Natural killer cell treated with Interleukin-12 subunit alpha and Interleukin-12 subunit beta and Interleukin-15 and Interleukin-18, amount 100 ng/mL, for 72 hours (primary cell): Measurements from ENCODE around the gene PLA2G6. TPM values are rescaled to one million over a fixed set of nuclear protein-coding genes. Genes with fewer than 3 reads are reported as not detected.

Experiments
- ATAC-seq, 2 donors: fragments of 150-1000 bp; cut with Tn5 transposase in 1 of 2; sonication (Bioruptor Pico), chemical (Tn5 transposase) in 1 of 2; 2 replicates each; pipeline ENCODE4 v1.10.0; 2021
- DNase-seq: peaks from one replicate; pipeline ENCODE4 v3.0.0; 2022; ENCODE audit warnings: low spot score
- H3K27ac Mint-ChIP-seq, 2 donors: 1 replicate in 1 of 2; 2 replicates in 1 of 2; pipeline ENCODE4 v1.8.0; 2022; ENCODE audit warnings: mixed read lengths in 2 of 2, mild to moderate bottlenecking in 1 of 2, moderate library complexity in 1 of 2
- H3K27me3 Mint-ChIP-seq, 2 donors: 1 replicate in 1 of 2; 2 replicates in 1 of 2; pipeline ENCODE4 v1.8.0; 2022; ENCODE audit warnings: mixed read lengths in 2 of 2
- H3K36me3 Mint-ChIP-seq: one replicate; pipeline ENCODE4 v1.8.0; 2022; ENCODE audit warnings: mixed read lengths
- H3K4me1 Mint-ChIP-seq, 2 donors: 1 replicate in 1 of 2; 2 replicates in 1 of 2; pipeline ENCODE4 v1.8.0; 2022; ENCODE audit warnings: low read depth in 2 of 2, mixed read lengths in 2 of 2, mild to moderate bottlenecking in 1 of 2
- H3K4me3 Mint-ChIP-seq: one replicate; pipeline ENCODE4 v1.8.0; 2022; ENCODE audit warnings: mixed read lengths
- H3K9me3 Mint-ChIP-seq: 2 replicates; pipeline ENCODE4 v1.8.0; 2022; ENCODE audit warnings: mixed read lengths
- total RNA-seq, 2 donors: library from RNA; stranded (reverse); gene quantifications; one replicate each; pipeline ENCODE4 v1.2.3, GENCODE V29; 2022

The PLA2G6 gene
- total RNA-seq, 2 donors from 2014 or later: 24.5 to 40.1 TPM

DNA sequence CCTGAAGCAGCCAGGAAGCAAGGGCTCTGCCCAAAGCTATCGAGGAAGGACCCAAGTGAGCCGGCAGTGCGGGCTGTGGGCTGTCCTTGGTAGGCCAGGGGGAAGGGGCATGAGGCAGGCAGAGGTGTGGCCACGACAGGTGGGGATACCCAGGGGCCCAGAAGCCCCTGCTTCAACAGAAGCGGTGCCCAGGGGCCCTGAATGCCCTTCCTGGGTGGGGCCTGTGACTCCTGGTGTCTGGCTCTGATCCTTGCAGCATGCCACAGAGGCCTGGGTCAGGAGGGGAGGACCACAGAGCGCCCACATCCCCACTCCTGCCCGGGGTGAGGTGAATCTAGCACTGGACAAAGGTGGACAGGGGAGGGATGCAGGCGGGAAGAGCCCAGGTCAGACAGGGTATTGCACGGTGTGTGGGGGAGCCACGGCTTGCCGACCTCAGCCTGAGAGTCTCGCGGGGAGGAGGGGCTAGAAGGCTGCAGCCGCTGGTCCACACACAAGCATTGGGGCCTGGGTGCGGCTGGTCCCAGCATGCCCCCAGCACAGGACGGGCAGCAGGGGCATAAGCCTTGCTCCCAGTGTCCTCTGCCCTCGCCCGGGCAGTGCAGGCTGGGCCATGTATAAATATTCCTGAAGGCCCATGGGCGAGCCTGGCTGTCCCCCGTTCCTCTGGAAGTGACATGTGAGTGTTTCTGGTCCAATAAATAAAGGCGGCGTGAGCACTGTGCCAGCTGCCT, 39.2 kb upstream of the PLA2G6 start:
- DNase-seq (no peak), ATAC-seq (peak in 1 of 2 donors; percentile 21)
- Mint-ChIP-seq H3K9me3 (no peaks in the 10 kb centered on the region), H3K36me3 (no peaks in the 10 kb centered on the region), H3K4me1 (peaks cover 13 to 15% of the 10 kb centered on the region in 2 donors), H3K27ac (peak overlapping the region in 1 of 2 donors; percentile 57), H3K27me3 (no peaks in the 10 kb centered on the region), H3K4me3 (no peak overlapping the region)

DNA sequence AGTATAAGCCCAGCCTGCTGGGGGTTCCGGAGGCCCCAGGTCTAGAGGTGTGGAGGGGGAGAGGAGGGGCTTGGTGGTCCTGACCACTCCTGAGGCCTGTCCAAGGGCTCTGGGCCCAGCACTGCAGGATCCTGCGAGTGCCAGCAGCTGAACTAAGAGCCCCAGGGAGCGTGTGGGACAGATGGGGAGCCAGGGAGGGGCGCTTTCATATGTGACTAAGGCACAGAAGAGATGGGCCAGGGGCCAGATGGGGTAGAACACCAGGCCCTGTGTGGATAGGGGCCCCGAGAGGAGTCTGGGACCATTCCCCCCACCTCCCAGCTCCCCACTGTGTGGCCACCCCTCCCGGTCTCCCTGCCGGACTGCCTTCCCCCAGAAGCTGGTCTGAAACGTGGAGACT, 38.5 kb upstream of the PLA2G6 start:
- Mint-ChIP-seq H3K4me1 (peaks cover 13 to 19% of the 10 kb centered on the region in 2 donors), H3K27me3 (no peaks in the 10 kb centered on the region)

DNA sequence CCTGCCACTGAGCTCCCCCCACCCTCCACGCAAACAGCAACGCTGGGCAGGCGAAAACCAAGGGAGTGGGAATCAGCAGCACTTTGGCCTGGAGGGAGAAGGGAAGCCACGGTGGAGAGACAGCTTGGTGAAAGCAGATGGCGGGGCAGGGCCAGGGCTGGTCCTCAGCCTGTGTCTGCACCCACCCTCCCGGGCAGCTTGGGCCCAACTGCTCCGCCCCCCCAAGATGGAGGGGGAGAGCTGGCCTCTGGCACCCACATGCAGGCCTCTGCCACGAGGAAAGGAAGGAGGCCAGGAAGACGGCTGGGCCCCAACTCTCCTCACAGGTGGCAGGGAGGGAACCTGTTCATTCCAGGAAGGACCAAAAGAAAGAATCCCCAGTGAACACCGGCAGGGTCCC, 38.0 kb upstream of the PLA2G6 start:
- no peaks in the 10 kb centered on the region for H3K27me3 Mint-ChIP-seq
- ATAC-seq (no peak), DNase-seq (no peak)
- no peaks in the 10 kb centered on the region for H3K36me3 Mint-ChIP-seq
- H3K9me3 Mint-ChIP-seq: no peaks in the 10 kb centered on the region
- H3K27ac Mint-ChIP-seq: peak overlapping the region; percentile 28 to 57
- H3K4me1 Mint-ChIP-seq: peaks cover 13 to 23% of the 10 kb centered on the region in 2 donors
- H3K4me3 Mint-ChIP-seq: no peak overlapping the region

More for the DNA sequence above, 38.5 kb upstream of the PLA2G6 start:
- Mint-ChIP-seq H3K36me3 (no peaks in the 10 kb centered on the region), H3K9me3 (no peaks in the 10 kb centered on the region), H3K4me3 (no peak overlapping the region), H3K27ac (peak overlapping the region in 1 of 2 donors; percentile 57)
- DNase-seq: no peak
- no peak for ATAC-seq

DNA sequence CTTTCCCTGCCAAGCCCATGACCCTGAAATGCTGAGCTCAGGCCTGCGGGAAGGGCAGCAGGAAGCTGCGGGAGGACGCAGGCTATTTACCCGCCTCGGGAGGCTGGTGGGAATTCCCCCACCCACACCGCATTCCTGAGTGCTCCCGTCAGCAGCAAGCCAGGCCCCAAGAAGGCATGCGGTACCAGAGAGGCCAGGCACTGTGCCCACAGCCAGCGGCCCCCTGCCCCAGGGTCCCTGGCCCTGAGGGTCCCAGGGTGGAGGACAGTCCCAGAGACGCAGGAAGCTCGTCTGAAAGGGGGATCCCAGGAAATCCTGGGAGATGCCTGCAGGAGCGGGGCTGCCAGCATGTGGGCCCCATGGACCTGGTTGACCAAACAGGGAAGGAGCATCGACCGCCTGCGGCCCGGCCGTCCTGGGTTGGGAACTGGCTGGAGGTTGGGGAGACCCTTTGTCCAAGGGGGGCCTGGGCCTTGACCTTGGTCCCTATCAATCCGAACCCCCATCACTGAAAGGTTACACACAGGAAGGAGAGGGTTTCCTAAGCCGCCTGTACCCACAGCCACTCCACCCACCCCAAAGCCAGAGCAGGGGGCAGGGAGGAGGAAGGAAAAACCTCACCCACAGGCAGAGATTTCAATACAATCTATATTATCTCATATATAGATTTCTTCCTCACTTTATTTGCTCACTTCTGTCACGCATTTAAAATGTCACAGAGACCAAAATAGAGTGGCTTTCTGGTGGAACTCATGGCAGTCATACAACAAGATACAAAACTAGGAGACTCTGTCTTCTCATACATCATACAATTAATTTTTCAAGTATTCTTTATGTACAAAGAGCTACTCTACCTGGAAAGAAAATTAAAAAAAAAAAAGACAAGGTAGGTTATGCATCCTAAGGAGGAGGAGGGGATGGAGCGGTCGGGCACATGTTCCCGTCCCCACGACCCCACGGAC, 37.3 kb upstream of the PLA2G6 start:
- DNase-seq (no peak), ATAC-seq (no peak)
- Mint-ChIP-seq H3K36me3 (no peaks in the 10 kb centered on the region), H3K27me3 (no peaks in the 10 kb centered on the region), H3K4me1 (peaks cover 13 to 24% of the 10 kb centered on the region in 2 donors), H3K4me3 (no peak overlapping the region), H3K27ac (peak overlapping the region; percentile 28 to 57), H3K9me3 (no peaks in the 10 kb centered on the region)

DNA sequence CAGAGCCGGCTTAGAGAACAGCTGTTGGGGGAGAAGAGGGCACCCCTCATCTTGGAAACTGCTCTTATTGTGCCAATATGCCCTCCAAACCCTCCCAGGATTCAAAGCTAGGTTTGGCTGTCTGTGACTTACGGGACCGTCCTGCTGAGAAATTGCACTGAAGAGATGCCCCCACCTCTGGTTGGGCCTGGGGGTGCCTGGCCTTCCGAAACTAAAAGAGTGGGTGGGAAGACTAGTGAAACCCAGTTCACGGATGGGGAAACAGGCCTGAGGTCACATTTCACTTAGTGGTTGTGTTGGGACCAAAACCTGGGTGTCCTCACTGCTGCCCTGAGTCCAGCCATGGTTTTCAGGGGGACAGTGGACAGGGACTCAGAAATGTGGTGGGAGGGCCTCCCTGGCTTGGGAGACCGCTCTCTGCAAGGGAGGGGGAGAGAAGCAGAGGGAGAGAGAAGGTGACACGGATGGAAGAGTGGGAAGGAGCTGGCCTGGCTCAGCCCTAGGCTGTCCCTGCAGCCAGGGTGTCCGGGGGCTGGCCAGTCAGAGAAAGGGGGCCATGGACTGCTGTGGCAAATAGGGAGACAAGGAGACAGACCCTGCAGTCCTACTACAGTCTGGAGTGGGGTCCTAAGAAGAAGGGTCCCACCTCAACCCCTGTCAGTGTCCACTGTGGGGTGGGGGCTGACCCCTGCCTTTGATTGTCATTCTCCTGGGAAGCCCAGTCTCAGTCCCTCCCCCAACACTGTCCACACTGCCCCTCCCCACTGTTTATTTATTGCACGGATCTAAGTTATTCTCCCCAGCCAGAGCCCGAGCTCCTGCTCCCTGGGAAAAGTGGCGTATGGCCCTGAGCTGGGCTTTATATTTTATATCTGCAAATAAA, 33.8 kb upstream of the PLA2G6 start:
- Mint-ChIP-seq H3K27ac (peak overlapping the region; percentile 39 to 68), H3K4me3 (peak overlapping the region; percentile 25), H3K36me3 (no peaks in the 10 kb centered on the region), H3K4me1 (peaks cover 21 to 43% of the 10 kb centered on the region in 2 donors), H3K27me3 (no peaks in the 10 kb centered on the region), H3K9me3 (no peaks in the 10 kb centered on the region)
- ATAC-seq: no peak
- DNase-seq: no peak

DNA sequence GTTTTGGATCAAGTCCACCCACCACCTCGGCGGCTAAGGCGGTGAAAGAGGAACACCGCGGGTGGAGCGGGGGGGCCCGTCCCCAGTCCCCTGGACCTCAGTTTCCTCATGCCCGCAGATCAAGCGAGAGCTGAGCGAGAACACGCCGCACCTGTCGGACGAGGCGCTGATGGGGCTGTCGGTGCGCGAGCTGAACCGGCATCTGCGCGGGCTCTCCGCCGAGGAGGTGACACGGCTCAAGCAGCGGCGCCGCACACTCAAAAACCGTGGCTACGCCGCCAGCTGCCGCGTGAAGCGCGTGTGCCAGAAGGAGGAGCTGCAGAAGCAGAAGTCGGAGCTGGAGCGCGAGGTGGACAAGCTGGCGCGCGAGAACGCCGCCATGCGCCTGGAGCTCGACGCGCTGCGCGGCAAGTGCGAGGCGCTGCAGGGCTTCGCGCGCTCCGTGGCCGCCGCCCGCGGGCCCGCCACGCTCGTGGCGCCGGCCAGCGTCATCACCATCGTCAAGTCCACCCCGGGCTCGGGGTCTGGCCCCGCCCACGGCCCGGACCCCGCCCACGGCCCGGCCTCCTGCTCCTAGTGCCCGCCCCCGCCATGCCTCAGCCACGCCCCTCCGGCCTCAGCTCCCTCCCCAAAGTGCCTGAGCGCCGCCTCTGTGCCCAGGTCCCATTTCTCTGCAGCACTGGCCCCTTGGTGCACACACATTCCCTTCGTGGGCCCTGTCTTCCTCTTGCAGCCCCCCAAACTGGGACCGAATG, 32.8 kb upstream of the PLA2G6 start:
- Mint-ChIP-seq H3K4me1 (peaks cover 20 to 47% of the 10 kb centered on the region in 2 donors), H3K27ac (peak overlapping the region in 1 of 2 donors; percentile 68), H3K4me3 (peak overlapping the region; percentile 25), H3K27me3 (no peaks in the 10 kb centered on the region), H3K9me3 (no peaks in the 10 kb centered on the region), H3K36me3 (no peaks in the 10 kb centered on the region)
- peak; percentile 81 to 87 for ATAC-seq
- no peak for DNase-seq

DNA sequence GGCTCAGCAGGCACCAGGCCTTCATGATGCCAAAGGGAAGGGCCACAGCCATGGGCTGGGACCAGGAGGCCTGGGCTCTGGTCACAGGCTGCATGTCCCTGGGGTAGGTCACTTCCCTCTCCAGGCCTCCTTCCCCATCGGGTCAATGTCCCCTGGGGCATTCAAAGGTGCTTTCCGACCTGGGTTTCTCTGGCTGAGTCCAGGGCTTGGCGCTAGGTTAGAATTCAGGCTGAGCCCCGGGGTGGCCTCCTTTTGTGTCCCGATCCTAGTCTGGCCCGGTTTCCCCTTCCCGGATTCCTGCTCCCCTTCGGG, 32.3 kb upstream of the PLA2G6 start:
- no peak for DNase-seq
- Mint-ChIP-seq H3K9me3 (no peaks in the 10 kb centered on the region), H3K27me3 (no peaks in the 10 kb centered on the region), H3K36me3 (no peaks in the 10 kb centered on the region), H3K27ac (no peak overlapping the region), H3K4me3 (no peak overlapping the region), H3K4me1 (peaks cover 15 to 45% of the 10 kb centered on the region in 2 donors)
- ATAC-seq: peak in 1 of 2 donors; percentile 44

DNA sequence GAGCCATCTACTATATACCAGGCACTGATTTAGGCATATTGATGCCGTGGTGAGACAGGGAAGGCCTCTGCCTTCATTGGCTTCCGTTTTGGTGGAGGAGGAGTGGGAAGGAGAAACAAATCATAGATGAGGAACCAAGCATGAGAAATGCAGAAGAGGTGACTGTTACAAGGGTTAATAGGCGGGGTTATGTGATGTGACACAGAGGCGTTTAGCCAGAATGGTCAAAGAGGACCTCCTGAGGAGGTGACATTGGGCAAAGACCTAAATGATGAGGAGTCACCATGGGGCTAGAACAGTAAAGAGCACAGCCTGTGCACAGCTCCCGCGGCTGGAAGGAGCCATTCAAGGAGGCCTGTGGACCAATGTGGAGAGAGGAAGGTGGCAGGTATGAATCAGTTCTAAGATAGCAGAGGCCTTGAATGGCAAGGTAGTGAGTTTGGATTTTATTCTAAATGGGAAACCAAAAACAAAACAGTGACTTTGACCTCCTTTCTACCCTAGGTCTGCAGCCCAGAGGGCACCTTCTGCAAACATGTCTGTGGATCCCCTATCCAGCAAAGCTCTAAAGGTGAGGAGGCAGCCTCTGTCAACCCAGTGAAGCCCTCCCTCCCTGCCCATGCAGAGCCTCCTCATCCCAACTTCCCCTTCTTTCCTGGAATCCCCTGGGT, 31.8 kb upstream of the PLA2G6 start:
- Mint-ChIP-seq H3K4me1 (peaks cover 15 to 48% of the 10 kb centered on the region in 2 donors), H3K27ac (peak overlapping the region; percentile 13 to 30), H3K27me3 (no peaks in the 10 kb centered on the region), H3K4me3 (peak overlapping the region; percentile 9), H3K36me3 (no peaks in the 10 kb centered on the region), H3K9me3 (no peaks in the 10 kb centered on the region)
- DNase-seq (no peak), ATAC-seq (no peak)

DNA sequence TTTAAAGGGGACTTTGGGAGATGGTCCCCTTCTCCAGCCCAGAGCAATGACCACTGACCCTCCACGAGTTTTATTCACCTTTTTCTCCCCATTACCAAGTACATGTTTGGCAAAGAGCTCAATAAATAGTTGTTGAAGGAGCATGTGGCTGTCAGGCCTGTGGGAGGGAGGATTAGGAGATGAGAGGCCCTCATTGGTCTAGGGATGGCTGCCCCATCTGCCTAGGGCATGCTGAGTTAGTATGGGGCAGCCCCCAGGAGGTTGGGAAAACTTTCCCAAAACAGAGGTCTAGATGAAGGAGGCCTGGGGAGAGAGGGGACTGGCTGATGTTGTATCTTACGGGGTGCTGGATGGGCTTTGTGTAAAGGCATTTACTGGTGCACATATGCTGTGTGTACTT, 30.8 kb upstream of the PLA2G6 start:
- DNase-seq: no peak
- H3K4me3 Mint-ChIP-seq: no peak overlapping the region
- no peaks in the 10 kb centered on the region for H3K9me3 Mint-ChIP-seq
- no peak overlapping the region for H3K27ac Mint-ChIP-seq
- no peak for ATAC-seq
- H3K27me3 Mint-ChIP-seq: no peaks in the 10 kb centered on the region
- H3K4me1 Mint-ChIP-seq: peaks cover 8 to 52% of the 10 kb centered on the region in 2 donors
- H3K36me3 Mint-ChIP-seq: no peaks in the 10 kb centered on the region

DNA sequence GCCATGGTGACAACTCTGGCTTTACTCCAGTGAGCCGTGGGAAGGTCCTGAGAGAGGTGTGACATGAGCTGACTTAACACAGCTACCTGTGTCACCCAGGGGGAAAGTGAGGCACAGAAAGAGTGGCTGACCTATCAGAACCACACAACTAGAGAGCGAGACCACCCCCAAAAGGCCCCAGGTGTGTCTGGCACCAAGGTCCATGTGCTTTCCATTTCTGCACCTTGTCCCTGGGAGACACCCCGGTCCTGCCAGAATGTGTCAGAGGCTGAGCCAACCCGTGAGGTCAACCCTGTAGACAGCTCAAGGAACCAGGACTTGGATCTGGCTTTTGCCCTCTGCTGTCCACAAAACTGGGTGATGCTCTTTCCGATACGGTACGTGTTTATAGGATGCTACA, 29.9 kb upstream of the PLA2G6 start:
- H3K27me3 Mint-ChIP-seq: no peaks in the 10 kb centered on the region
- H3K4me3 Mint-ChIP-seq: no peak overlapping the region
- H3K9me3 Mint-ChIP-seq: no peaks in the 10 kb centered on the region
- H3K27ac Mint-ChIP-seq: no peak overlapping the region
- no peaks in the 10 kb centered on the region for H3K36me3 Mint-ChIP-seq
- DNase-seq (no peak), ATAC-seq (no peak)
- H3K4me1 Mint-ChIP-seq: peaks cover 8 to 52% of the 10 kb centered on the region in 2 donors

DNA sequence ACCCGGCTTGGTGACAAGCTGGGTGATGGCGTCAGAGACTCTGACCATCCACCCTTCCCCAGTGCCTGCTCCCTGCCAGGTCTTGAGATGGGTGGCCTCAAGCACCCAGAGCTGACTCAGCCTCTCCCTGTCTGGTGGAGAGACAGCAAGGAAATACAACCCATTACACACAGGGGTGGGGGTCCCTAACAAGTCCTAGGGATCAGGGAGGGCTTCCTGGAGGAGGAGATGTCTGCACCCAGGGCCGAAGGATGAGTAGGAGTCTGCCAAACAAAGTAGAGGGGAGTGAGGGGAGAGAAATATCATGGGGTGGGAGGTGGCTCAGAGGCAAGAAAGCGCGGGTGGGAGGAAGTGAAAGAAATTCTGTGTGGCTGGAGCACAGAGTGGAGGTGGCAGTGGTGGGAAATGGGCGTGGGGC, 26.9 kb upstream of the PLA2G6 start:
- Mint-ChIP-seq H3K4me1 (peaks cover 24 to 59% of the 10 kb centered on the region in 2 donors), H3K36me3 (no peaks in the 10 kb centered on the region), H3K27ac (no peak overlapping the region), H3K27me3 (no peaks in the 10 kb centered on the region), H3K9me3 (no peaks in the 10 kb centered on the region), H3K4me3 (no peak overlapping the region)
- ATAC-seq (no peak), DNase-seq (no peak)

DNA sequence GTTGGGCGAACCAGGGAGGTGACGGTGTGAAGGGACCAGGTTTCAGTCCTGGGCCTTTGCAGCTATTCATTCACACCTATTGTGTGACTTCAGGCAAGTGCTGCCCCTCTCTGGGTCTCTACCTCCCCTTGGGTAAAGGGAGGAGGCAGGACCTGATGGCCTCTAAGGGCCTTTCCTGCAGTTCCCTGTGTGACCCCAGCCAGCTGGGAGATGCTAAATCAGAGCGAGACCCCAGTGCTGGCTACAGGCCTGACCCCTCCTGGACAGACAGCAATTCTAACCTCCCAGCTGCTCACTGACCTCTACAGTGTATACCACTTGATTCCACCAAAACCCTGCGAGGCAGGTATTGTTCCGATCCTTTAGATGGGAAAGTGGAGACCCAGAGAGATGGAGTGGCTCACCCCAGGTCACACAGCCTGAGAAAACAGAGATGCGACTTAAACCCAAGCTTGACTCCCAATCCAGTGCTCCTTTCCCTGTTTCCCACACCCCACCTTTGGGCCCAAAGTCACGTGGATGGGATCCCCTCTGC, 26.3 kb upstream of the PLA2G6 start:
- Mint-ChIP-seq H3K27ac (peak overlapping the region in 1 of 2 donors; percentile 58), H3K27me3 (no peaks in the 10 kb centered on the region), H3K9me3 (no peaks in the 10 kb centered on the region), H3K4me3 (no peak overlapping the region), H3K4me1 (peaks cover 24 to 57% of the 10 kb centered on the region in 2 donors), H3K36me3 (no peaks in the 10 kb centered on the region)
- no peak for DNase-seq
- no peak for ATAC-seq
